Measurements from ENCODE around the gene PCYT1B.

The PCYT1B gene

GRCh38 chrX:24515447-24515846, 131.7 kb downstream of the PCYT1B start:
- no peak for DNase-seq

- no peak for DNase-seq
These were observed 133.7 kb downstream of the PCYT1B start for GRCh38 chrX:24513416-24513815.

GRCh38 chrX:24508375-24508774, 138.8 kb downstream of the PCYT1B start:
- no peak for DNase-seq
